Mesothelial cell of epicardium (in vitro differentiated cells): Measurements from ENCODE around the gene RNF13. TPM values are rescaled to one million over a fixed set of nuclear protein-coding genes. Genes with fewer than 3 reads are reported as not detected.
A peak's percentile ranks its signal among the peaks of the same experiment; 100 is the strongest.

Experiments used
- DNase-seq, 2 experiments: peaks; one replicate each; pipeline ENCODE4 v3.0.0; 2021; ENCODE audit warnings: low spot score in 2 of 2; ENCODE audit not compliant: unreplicated experiment in 2 of 2
- H3K27ac Mint-ChIP-seq: 2 replicates; pipeline ENCODE4 v1.8.0; 2021; ENCODE audit warnings: mixed read lengths
- H3K27me3 Mint-ChIP-seq: 2 replicates; pipeline ENCODE4 v1.8.0; 2021; ENCODE audit warnings: low read depth, mixed read lengths
- H3K36me3 Mint-ChIP-seq: 2 replicates; pipeline ENCODE4 v1.8.0; 2021; ENCODE audit warnings: mixed read lengths
- H3K4me1 Mint-ChIP-seq: 2 replicates; pipeline ENCODE4 v1.8.0; 2021; ENCODE audit warnings: mixed read lengths
- H3K4me3 Mint-ChIP-seq: 2 replicates; pipeline ENCODE4 v1.8.0; 2021; ENCODE audit warnings: mild to moderate bottlenecking, moderate library complexity, mixed read lengths
- H3K9me3 Mint-ChIP-seq: 2 replicates; pipeline ENCODE4 v1.8.0; 2021; ENCODE audit warnings: mixed read lengths
- CTCF ChIP-seq: fragments of 200-600 bp; sonication (generic); IDR thresholded peaks from one replicate; pipeline ENCODE4 v1.5.0; 2021; ENCODE audit warnings: antibody characterized with exemption; ENCODE audit not compliant: unreplicated experiment
- total RNA-seq: library from RNA; stranded (reverse); gene quantifications from 3 replicates; pipeline ENCODE4 v1.2.1, GENCODE V29; 2021

Gene RNF13
- total RNA-seq: 29.8 to 38.0 TPM (median 30.9 TPM) in 3 replicates

- no peaks in the 10 kb centered on the region for H3K27me3 Mint-ChIP-seq
- no peaks in the 10 kb centered on the region for H3K9me3 Mint-ChIP-seq
- TF ChIP-seq CTCF: no peak
- peak within 1 kb of the TSS; percentile 99 for H3K27ac Mint-ChIP-seq
- peak within 1 kb of the TSS; percentile 98 for H3K4me3 Mint-ChIP-seq
- H3K36me3 Mint-ChIP-seq: no peaks in the 10 kb centered on the region
- peaks cover 31% of the 10 kb centered on the region for H3K4me1 Mint-ChIP-seq
- DNase-seq: peak; percentile 82 to 94
Observed at GRCh38 chr3:149812606-149813366, at the start of gene RNF13. RNF13 (plus strand) TSS chr3:149813215; CDS start chr3:149846027, 32,812 bp downstream.

GRCh38 chr3:149763565-149764195, 49.3 kb upstream of the RNF13 start:
- no peaks in the 10 kb centered on the region for H3K9me3 Mint-ChIP-seq
- H3K27ac Mint-ChIP-seq: no peak overlapping the region
- no peak for DNase-seq
- H3K36me3 Mint-ChIP-seq: no peaks in the 10 kb centered on the region
- peaks cover 34% of the 10 kb centered on the region for H3K27me3 Mint-ChIP-seq
- no peak overlapping the region for H3K4me3 Mint-ChIP-seq
- H3K4me1 Mint-ChIP-seq: no peaks in the 10 kb centered on the region
- no peak for TF ChIP-seq CTCF

- DNase-seq: no peak
- Mint-ChIP-seq H3K4me3 (no peak overlapping the region), H3K27me3 (peaks cover 28% of the 10 kb centered on the region), H3K9me3 (no peaks in the 10 kb centered on the region), H3K27ac (no peak overlapping the region), H3K4me1 (no peaks in the 10 kb centered on the region), H3K36me3 (no peaks in the 10 kb centered on the region)
- TF ChIP-seq CTCF: no peak
Observed at GRCh38 chr3:149764302-149764701, 48.7 kb upstream of the RNF13 start.

DNA sequence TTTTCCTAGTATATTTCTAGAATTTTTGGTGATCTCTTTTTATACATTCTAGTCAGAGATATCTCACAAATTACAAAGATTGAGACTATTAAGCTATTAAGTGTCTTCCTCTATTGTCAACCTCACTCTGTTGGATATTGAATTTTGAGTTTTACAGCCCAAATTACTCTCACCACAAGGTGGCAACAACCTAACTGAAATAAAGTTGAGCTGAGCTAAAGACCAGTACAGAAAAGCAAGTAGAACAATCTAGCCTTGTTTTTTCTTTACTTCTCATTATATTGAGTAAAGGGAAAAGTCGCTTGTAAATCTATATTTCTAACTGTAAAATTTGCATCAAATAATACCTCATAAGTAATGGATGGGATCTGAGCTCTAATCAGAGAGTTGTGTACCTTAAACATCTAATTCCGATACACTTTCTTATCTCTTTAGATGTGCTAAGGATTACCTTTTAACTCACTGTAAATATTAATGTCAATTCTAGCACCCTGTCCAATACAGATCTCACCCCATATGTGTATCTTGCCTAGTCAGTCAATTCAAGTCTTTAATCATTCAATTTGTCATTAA, 47.2 kb upstream of the RNF13 start:
- H3K36me3 Mint-ChIP-seq: no peaks in the 10 kb centered on the region
- H3K4me1 Mint-ChIP-seq: no peaks in the 10 kb centered on the region
- no peak overlapping the region for H3K27ac Mint-ChIP-seq
- H3K27me3 Mint-ChIP-seq: peaks cover 24% of the 10 kb centered on the region
- no peak overlapping the region for H3K4me3 Mint-ChIP-seq
- DNase-seq: no peak
- TF ChIP-seq CTCF: peak; percentile 36
- no peaks in the 10 kb centered on the region for H3K9me3 Mint-ChIP-seq

DNA sequence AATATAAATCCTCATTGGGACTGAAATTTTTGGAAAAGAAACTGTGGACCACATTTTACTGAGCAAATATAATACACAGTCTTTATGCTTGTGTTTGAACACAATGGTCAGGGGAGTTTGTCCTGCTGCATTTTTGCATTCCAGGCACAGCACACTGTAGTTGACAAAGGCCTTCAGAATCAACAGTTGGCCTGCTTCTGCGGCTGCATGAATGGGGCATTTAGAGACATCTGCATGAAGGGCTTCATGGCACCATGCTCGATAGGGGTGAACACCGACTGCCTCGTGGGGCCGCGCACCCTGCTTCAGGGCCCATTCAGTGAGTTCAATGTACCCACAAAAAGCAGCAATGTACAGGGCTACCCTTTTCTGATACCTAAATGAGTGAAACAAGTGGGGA, 45.3 kb upstream of the RNF13 start:
- no peaks in the 10 kb centered on the region for H3K4me1 Mint-ChIP-seq

More for the DNA sequence above, 45.3 kb upstream of the RNF13 start:
- Mint-ChIP-seq H3K9me3 (no peaks in the 10 kb centered on the region), H3K4me3 (no peak overlapping the region), H3K36me3 (no peaks in the 10 kb centered on the region), H3K27ac (no peak overlapping the region), H3K27me3 (peaks cover 24% of the 10 kb centered on the region)
- TF ChIP-seq CTCF: no peak
- DNase-seq: no peak
